ENCODE results near the gene ARHGAP26.
A peak's percentile ranks its signal among the peaks of the same experiment; 100 is the strongest.

ARHGAP26 gene

GRCh38 chr5:143014017-143014651 is 244.0 kb downstream of the ARHGAP26 start:
- DNase-seq (ENCODE audit: low read depth): no peak

DNA sequence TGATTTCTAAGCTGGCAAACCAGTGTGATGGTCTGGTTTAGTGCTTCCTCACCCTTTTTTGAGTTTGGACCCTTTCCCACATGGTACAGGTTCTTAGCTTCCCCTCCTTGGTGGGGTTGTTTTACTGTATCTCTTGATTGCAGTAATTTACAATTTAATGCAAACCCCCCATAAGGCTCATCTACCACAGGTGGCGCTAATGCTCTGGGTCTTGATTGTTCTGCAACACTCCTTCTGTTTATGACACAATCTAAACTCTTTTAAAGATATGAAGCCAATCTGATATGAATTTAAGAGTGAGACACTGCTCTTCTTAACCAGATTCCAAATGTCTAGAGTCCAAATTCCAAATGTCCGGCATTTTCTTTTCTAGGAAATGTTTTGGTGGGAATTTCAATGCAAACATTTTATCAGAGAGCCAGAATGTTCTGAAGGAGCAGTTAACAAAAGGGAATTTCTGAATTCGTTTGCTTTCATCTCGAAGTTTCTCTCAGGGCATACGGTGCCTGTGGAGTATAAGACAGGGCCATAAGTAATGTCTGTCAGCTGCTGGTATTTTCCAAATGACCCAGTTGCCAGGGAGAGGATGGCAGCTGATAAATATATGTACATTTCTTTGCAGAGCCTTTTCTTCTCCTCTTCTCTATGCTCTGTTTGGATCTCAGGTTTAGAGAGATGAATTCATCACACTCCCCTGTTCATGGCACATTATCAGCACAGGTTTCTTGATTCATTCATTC is 246.8 kb downstream of the ARHGAP26 start:
- no peak for DNase-seq (ENCODE audit: low read depth)

DNA sequence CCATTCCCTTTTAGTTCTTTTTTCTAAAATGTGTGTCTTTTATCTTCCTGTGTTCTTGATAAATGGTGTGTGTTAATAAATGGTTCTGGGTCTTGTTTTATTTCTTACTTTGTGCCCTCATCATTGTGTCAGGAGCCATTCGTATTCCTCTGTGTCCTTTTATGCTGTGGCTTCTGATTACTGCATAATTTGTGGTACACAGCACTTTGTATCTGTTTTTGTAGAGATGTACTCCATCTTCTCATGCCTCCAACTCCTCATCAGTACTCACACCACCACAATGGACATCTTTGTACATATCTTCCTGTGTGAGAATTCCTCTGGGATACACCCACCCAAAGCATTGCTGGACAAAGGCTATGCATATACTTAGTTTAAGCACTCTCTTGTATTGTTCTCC is 247.4 kb downstream of the ARHGAP26 start:
- no peak for DNase-seq (ENCODE audit: low read depth)

DNA sequence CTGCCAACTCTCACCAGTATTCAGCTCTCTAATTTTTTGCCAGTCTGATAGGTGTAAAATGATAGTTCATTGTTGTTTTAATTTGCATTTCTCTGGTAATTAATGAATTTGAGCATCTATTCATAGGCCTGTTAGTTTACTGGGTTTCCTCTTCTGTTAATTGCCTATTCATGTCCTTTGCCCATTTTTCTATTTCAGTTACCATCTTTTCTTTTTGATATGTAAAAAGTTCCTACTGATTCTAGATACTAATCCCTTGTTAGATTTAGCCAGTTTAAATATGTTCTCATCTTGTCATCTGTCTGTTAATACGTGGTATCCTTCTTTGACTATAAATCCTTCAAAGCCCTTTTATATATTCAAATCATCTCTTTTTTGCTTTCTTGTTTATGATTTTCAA is 247.8 kb downstream of the ARHGAP26 start:
- no peak for DNase-seq (ENCODE audit: low read depth)

GRCh38 chr5:143019157-143019556 is 249.0 kb downstream of the ARHGAP26 start:
- DNase-seq (ENCODE audit: low read depth): no peak

GRCh38 chr5:143019614-143020515 is 249.7 kb downstream of the ARHGAP26 start:
- DNase-seq (ENCODE audit: low read depth): no peak

DNA sequence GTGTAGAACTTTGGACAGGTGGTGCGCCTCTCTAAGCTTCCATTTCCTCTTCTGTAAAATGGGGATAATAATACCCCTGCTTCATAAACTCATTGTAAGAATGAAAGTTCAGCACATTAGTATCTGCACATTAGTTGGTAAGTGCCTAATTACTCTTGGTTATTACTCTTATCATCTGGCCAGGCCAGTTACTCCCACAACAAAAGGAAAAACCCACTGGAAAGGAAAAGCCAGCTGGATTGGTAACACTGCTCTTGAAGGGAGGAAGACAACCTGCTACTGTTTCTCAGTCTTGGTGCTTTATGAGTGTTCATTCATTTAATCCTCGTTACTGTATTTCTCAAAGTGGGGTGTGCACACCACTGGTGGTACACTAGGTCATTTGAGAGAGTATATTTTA is 251.4 kb downstream of the ARHGAP26 start:
- no peak for DNase-seq (ENCODE audit: low read depth)

DNA sequence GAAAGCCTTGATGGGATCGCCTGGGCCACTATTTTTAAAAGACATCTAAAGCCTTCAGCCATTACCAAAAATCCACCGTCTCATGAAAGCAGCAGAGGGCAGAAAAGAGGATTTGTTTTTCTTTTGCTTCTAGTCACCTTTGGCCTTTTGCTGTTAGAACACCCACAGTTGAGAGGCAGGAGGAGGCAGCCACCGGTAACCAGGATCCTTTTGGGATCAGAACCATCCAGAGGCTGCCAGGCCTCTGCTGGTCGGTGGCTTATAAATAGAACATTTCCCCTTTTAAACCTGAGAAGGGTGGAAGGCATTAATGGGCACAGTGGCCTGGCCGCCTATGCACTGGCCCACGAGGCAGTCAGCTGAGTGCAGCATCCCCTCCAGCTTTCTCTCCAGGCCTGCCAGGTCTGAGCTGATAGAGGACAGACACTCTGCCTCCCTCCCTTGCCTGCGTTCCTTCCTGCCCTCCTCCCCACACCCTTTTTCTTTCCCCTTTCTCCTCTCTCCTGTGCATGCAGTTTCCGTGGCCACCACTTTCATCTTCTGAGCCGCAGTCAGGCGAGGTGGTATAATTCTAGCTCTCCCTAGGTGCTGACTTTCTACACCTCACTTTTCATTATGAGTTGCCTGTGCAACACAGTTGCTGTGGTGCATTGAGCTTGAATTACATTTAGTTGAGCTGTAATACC is 253.4 kb downstream of the ARHGAP26 start:
- no peak for DNase-seq (ENCODE audit: low read depth)

DNA sequence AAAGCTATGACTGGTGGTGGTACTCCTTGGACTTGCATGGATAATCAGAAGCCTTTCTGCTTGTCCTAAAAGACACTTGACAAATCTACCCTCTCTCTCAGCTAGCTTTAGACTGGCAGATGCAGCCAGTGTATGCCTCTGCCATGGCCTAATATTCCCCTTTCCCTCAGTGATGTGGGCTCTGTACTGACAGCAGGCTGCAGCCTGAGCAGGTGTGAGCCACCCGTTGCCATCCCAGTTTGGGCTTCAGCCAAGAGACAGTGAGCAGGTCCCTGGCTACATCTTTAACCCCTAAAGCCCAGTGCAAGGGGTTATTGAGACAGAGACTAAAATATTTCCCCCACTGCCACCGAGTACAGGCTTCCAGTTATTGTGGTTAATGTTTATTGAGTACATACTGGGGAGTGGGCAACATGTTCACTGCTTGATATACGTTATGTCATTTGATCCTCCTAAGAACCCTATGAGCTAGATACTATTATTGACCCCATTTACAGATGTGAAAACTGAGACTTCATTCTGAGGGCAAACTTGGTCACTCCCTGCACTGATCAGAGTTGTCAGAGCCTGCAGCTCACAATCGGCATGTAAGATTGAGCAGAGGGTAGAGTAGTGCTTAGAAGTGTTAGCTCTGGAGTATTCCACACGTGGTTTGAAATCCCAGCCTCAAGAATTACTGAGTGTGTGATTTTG is 254.2 kb downstream of the ARHGAP26 start:
- DNase-seq (ENCODE audit: low read depth): no peak

GRCh38 chr5:143025376-143025775 is 255.2 kb downstream of the ARHGAP26 start:
- no peak for DNase-seq (ENCODE audit: low read depth)

GRCh38 chr5:143025971-143026370 is 255.8 kb downstream of the ARHGAP26 start:
- DNase-seq (ENCODE audit: low read depth): no peak

- DNase-seq (ENCODE audit: low read depth): no peak
Observed at GRCh38 chr5:143026380-143026779, 256.2 kb downstream of the ARHGAP26 start.

DNA sequence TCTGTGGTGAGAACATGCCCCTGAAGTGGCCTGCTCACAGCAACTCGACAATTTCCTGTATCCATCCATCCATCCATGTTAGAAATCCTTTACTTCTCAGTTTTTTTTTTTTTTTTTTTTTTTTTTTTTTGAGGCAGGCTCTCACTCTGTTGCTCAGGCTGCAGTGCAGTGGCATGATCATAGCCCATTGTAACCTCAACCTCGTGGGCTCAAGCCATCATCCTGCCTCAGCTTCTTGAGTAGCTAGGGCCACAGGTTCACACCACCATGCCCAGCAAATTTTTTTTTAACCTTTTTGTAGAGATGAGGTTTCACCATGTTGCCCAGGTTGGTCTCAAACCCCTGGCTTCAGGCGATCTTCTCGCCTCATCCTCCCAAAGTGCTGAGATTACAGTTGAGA is 259.1 kb downstream of the ARHGAP26 start:
- no peak for DNase-seq (ENCODE audit: low read depth)

DNA sequence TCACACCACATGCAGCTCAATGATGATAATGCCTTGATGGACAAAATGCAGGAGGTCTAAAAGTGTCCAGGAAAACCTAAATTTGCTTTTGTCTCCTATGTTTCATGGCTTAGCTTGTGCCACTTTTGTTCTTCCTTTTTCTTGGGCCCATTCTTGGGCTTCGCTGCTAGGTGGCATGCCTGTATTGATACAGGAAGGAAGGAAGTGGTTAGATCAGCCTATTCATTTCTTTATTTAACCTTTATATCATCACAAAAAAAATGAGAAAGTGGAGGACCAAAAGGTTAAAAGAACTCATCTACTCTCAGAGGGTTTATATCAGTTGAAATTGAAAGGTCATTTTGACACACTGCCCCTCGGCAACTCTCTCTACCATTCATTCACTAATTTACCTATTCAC is 260.2 kb downstream of the ARHGAP26 start:
- no peak for DNase-seq (ENCODE audit: low read depth)

DNA sequence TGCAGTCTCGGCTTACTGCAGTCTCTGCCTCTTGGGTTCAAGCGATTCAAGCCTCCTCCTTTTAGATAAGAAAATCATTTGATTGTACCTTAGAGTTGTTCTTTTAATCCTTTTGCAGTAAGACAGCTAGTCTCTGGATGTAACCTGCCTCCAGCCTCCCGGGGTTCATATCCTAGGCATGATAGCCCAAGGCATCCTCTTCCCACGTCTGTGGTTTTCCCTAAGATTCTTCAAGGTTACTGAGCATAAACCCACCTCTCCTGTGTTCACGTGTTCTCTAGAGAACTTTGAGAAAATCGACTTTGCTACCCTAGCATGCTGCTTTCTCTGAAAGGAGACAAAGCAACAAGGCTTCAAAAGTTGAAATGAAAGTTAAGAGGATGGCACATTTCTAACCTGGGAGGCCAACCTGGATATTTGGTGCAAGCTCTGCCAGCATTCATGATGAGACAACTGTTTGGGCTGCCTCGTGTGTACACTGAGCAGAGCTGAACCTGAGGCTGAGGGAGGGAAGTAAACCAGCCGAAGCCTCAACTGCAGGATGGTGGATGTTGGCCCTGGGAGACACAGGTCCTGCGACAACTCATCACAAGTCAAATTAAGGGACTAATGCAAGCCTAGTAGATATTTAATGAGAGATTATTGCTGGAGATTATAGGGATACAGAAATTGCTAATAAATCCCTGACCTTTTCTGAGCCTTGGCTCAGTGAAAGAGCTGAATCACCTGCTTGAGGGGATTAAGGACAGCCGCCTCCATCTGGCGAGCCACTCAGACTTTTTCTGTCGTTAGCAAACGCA is 261.8 kb downstream of the ARHGAP26 start:
- no peak for DNase-seq (ENCODE audit: low read depth)

DNA sequence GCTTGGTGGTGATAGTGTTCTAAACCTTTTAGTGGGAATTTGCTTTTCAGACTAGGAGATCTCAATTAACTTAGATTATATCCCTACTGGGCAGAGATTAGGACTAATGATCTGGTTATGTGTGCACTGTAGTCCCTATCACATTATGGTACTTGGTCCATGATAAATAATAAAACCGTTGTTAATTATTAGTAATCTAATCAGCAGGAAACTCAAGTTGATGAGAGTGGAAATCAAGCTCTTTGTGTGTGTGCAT is 262.3 kb downstream of the ARHGAP26 start:
- DNase-seq (ENCODE audit: low read depth): no peak

DNA sequence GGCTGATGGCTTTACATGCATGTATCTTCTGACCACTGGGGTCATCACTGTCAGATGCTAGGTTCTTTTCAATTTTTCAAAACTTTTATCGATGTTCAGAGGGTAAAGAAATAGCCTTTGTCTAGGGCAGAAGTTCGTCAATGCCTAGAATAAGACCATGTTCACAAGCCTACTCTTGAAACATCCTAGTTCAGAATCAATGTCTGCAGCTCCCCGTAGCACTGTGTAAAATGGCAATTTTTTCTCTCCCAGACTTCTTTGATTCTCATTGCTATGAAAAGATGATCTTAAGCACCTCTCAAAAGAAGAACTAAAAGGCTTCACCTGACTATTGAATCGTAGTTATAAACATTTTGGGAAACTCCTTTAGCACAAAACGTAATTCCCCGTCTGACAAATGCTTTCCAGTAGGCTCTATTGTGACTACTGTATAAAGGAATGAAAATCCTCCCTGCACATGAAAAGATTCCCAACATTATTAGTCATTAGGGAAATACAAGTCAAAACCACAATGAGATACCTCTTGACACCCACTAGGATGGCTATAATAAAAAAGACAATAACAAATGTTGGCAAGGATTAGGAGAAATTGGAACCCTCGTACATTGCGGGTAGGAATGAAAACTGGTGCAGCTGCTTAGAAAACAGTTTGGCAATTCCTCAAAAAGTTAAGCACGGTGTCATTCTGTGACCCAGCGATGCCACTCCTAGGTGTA is 263.5 kb downstream of the ARHGAP26 start:
- DNase-seq (ENCODE audit: low read depth): peak; percentile 90

- DNase-seq (ENCODE audit: low read depth): no peak
Observed at GRCh38 chr5:143036146-143036927, 266.2 kb downstream of the ARHGAP26 start.

GRCh38 chr5:143037071-143037470 is 266.9 kb downstream of the ARHGAP26 start:
- DNase-seq (ENCODE audit: low read depth): no peak

GRCh38 chr5:143037708-143038107 is 267.5 kb downstream of the ARHGAP26 start:
- DNase-seq (ENCODE audit: low read depth): no peak
